Activated CD8-positive, alpha-beta T cell treated with anti-CD3 and anti-CD28 coated beads, Interleukin-2, amount 10 ng/mL, durations not matched to agents 7 days and 5 days (primary cell): ENCODE measurements around the gene BLOC1S4. TPM values are rescaled to one million over a fixed set of nuclear protein-coding genes. Genes with fewer than 3 reads are reported as not detected.

Experiments used
- ATAC-seq: fragments of 150-1000 bp; cut with Tn5 transposase; one replicate; pipeline ENCODE4 v1.10.0; 2021; ENCODE audit warnings: moderate library complexity
- CTCF ChIA-PET: fragments of 350-600 bp; sonication (Branson Sonifier 250); formaldehyde crosslinking; loops from one replicate; lab custom pipeline; 2021; ENCODE audit warnings: antibody characterized with exemption; lab: Charles Lee
- POLR2A ChIA-PET: fragments of 350-600 bp; sonication (Branson Sonifier 250); formaldehyde crosslinking; loops from one replicate; lab custom pipeline; 2021; ENCODE audit warnings: antibody characterized with exemption; lab: Charles Lee
- DNase-seq: peaks from one replicate; pipeline ENCODE4 v3.0.0-alpha.2; 2020
- H3K27ac Mint-ChIP-seq: one replicate; pipeline ENCODE4 v1.8.0; 2021; ENCODE audit warnings: mild to moderate bottlenecking, mixed read lengths
- H3K27me3 Mint-ChIP-seq: one replicate; pipeline ENCODE4 v1.8.0; 2021; ENCODE audit warnings: low read depth, mixed read lengths
- H3K36me3 Mint-ChIP-seq: one replicate; pipeline ENCODE4 v1.8.0; 2021; ENCODE audit warnings: low read depth, mixed read lengths
- H3K4me1 Mint-ChIP-seq: one replicate; pipeline ENCODE4 v1.8.0; 2021; ENCODE audit warnings: low read depth, mixed read lengths
- H3K4me3 Mint-ChIP-seq: one replicate; pipeline ENCODE4 v1.8.0; 2021; ENCODE audit warnings: mild to moderate bottlenecking, mixed read lengths
- H3K9me3 Mint-ChIP-seq: one replicate; pipeline ENCODE4 v1.8.0; 2022; ENCODE audit warnings: mixed read lengths; ENCODE audit not compliant: insufficient read depth
- total RNA-seq, 2 experiments: library from RNA; stranded (reverse); gene quantifications; one replicate each; pipeline ENCODE4 v1.2.3, GENCODE V29; 2021

The BLOC1S4 gene
- total RNA-seq, 2 experiments from 2014 or later, result 19.6 to 21.5 TPM

- CTCF ChIA-PET, result interaction anchor here (1.2 to 7.1 kb wide), 3 partner anchors 9 to 17 kb away, joined by 5 to 94 read pairs (median 7); no protein-coding TSS in a partner anchor
- POLR2A ChIA-PET, result interaction anchor here (4.8 kb wide), 2 partner anchors 15 to 17 kb away, joined by 37 to 65 read pairs; partner anchors contain the start of gene MRFAP1L1
Measured at GRCh38 chr4:6692806-6693205, 23.2 kb upstream of the BLOC1S4 start.

GRCh38 chr4:6693231-6694176 is 22.5 kb upstream of the BLOC1S4 start, which contains the start of gene S100P:
S100P (plus strand) TSS chr4:6693878; CDS start chr4:6693933, 55 bp downstream.
- H3K9me3 Mint-ChIP-seq, result no peaks in the 10 kb centered on the region
- H3K36me3 Mint-ChIP-seq, result peaks cover 19% of the 10 kb centered on the region
- ATAC-seq, result no peak
- ChIA-PET POLR2A (interaction anchor here (0.7 to 4.8 kb wide), 4 partner anchors 10 to 206 kb away, joined by 3 to 65 read pairs (median 20); partner anchors contain the start of gene MRFAP1L1), CTCF (interaction anchor here (0.8 to 7.1 kb wide), 7 partner anchors 8 to 27 kb away, joined by 3 to 94 read pairs (median 10); partner anchors contain the start of gene MRFAP1L1)
- peaks cover 89% of the 10 kb centered on the region for H3K4me1 Mint-ChIP-seq
- H3K27ac Mint-ChIP-seq, result peak within 1 kb of the TSS; percentile 97
- H3K4me3 Mint-ChIP-seq, result peak within 1 kb of the TSS; percentile 73
- no peaks in the 10 kb centered on the region for H3K27me3 Mint-ChIP-seq
- no peak for DNase-seq

More at GRCh38 chr4:6692806-6693205, 23.2 kb upstream of the BLOC1S4 start:
- Mint-ChIP-seq H3K9me3 (no peaks in the 10 kb centered on the region), H3K4me3 (no peak overlapping the region), H3K36me3 (peaks cover 24% of the 10 kb centered on the region), H3K27me3 (no peaks in the 10 kb centered on the region), H3K27ac (peak overlapping the region; percentile 84), H3K4me1 (peaks cover 90% of the 10 kb centered on the region)
- ATAC-seq (no peak), DNase-seq (no peak)

GRCh38 chr4:6694177-6694901 is 21.6 kb upstream of the BLOC1S4 start:
- peak; percentile 49 for DNase-seq

GRCh38 chr4:6695660-6696610 is 20.0 kb upstream of the BLOC1S4 start:
- Mint-ChIP-seq H3K27ac (peak overlapping the region; percentile 96), H3K4me3 (peak overlapping the region; percentile 73), H3K36me3 (peaks cover 22% of the 10 kb centered on the region), H3K9me3 (no peaks in the 10 kb centered on the region), H3K27me3 (no peaks in the 10 kb centered on the region), H3K4me1 (peaks cover 88% of the 10 kb centered on the region)
- CTCF ChIA-PET, result interaction anchor here (0.6 to 4.7 kb wide), 13 partner anchors 9 to 178 kb away, joined by 3 to 82 read pairs (median 4); partner anchors contain the start of genes BLOC1S4, MAN2B2 and MRFAP1L1
- DNase-seq, result peak; percentile 72
- POLR2A ChIA-PET, result interaction anchor here (0.6 to 4.8 kb wide), 9 partner anchors 12 to 97 kb away, joined by 3 to 65 read pairs (median 7); partner anchors contain the start of genes BLOC1S4, MRFAP1 and MRFAP1L1
- peak; percentile 77 for ATAC-seq

More at GRCh38 chr4:6694177-6694901, 21.6 kb upstream of the BLOC1S4 start:
- peaks cover 89% of the 10 kb centered on the region for H3K4me1 Mint-ChIP-seq
- peak; percentile 24 for ATAC-seq
- H3K27me3 Mint-ChIP-seq, result no peaks in the 10 kb centered on the region
- peak overlapping the region; percentile 73 for H3K4me3 Mint-ChIP-seq
- no peaks in the 10 kb centered on the region for H3K9me3 Mint-ChIP-seq
- H3K27ac Mint-ChIP-seq, result peak overlapping the region; percentile 97
- ChIA-PET POLR2A (interaction anchor here (0.7 to 4.8 kb wide), 4 partner anchors 11 to 205 kb away, joined by 3 to 65 read pairs (median 20); partner anchors contain the start of gene MRFAP1L1), CTCF (interaction anchor here (0.6 to 4.7 kb wide), 9 partner anchors 11 to 224 kb away, joined by 3 to 82 read pairs (median 3); partner anchors contain the start of gene MRFAP1L1)
- H3K36me3 Mint-ChIP-seq, result peaks cover 16% of the 10 kb centered on the region

- no peaks in the 10 kb centered on the region for H3K9me3 Mint-ChIP-seq
- peaks cover 85% of the 10 kb centered on the region for H3K4me1 Mint-ChIP-seq
- H3K36me3 Mint-ChIP-seq, result peaks cover 26% of the 10 kb centered on the region
- H3K27ac Mint-ChIP-seq, result peak overlapping the region; percentile 96
- ATAC-seq (peak; percentile 45), DNase-seq (no peak)
- H3K27me3 Mint-ChIP-seq, result no peaks in the 10 kb centered on the region
- CTCF ChIA-PET, result interaction anchor here (0.6 to 4.7 kb wide), 10 partner anchors 9 to 177 kb away, joined by 3 to 82 read pairs (median 4); partner anchors contain the start of genes BLOC1S4, MAN2B2 and MRFAP1L1
- POLR2A ChIA-PET, result interaction anchor here (0.6 to 4.8 kb wide), 9 partner anchors 11 to 97 kb away, joined by 3 to 65 read pairs (median 7); partner anchors contain the start of genes BLOC1S4, MRFAP1 and MRFAP1L1
- peak overlapping the region; percentile 34 for H3K4me3 Mint-ChIP-seq
Measured at GRCh38 chr4:6696611-6697010, 19.4 kb upstream of the BLOC1S4 start.

- ATAC-seq (no peak), DNase-seq (no peak)
- Mint-ChIP-seq H3K9me3 (no peaks in the 10 kb centered on the region), H3K27me3 (no peaks in the 10 kb centered on the region), H3K4me3 (no peak overlapping the region), H3K4me1 (peaks cover 84% of the 10 kb centered on the region), H3K36me3 (peaks cover 31% of the 10 kb centered on the region), H3K27ac (peak overlapping the region; percentile 96)
- ChIA-PET POLR2A (interaction anchor here (1.1 to 4.8 kb wide), 5 partner anchors 11 to 56 kb away, joined by 3 to 65 read pairs (median 13); partner anchors contain the start of genes BLOC1S4, MRFAP1 and MRFAP1L1), CTCF (interaction anchor here (0.6 to 4.7 kb wide), 6 partner anchors 11 to 177 kb away, joined by 3 to 82 read pairs (median 7); partner anchors contain the start of genes MAN2B2 and MRFAP1L1)
Measured at GRCh38 chr4:6697131-6697530, 18.8 kb upstream of the BLOC1S4 start.

GRCh38 chr4:6699388-6699787 is 16.6 kb upstream of the BLOC1S4 start:
- ATAC-seq (no peak), DNase-seq (no peak)
- POLR2A ChIA-PET, result interaction anchor here (0.9 to 4.0 kb wide), 2 partner anchors 10 to 58 kb away, joined by 3 to 13 read pairs; no protein-coding TSS in a partner anchor
- peak overlapping the region; percentile 16 for H3K4me3 Mint-ChIP-seq
- CTCF ChIA-PET, result interaction anchor here (0.8 to 22.2 kb wide), 7 partner anchors 9 to 174 kb away, joined by 3 to 354 read pairs (median 6); partner anchors contain the start of genes BLOC1S4 and MRFAP1L1
- H3K4me1 Mint-ChIP-seq, result peaks cover 74% of the 10 kb centered on the region
- peaks cover 54% of the 10 kb centered on the region for H3K36me3 Mint-ChIP-seq
- H3K9me3 Mint-ChIP-seq, result peaks cover 3% of the 10 kb centered on the region
- H3K27ac Mint-ChIP-seq, result peak overlapping the region; percentile 78
- no peaks in the 10 kb centered on the region for H3K27me3 Mint-ChIP-seq

GRCh38 chr4:6699903-6700302 is 16.1 kb upstream of the BLOC1S4 start:
- DNase-seq (no peak), ATAC-seq (no peak)
- Mint-ChIP-seq H3K4me1 (peaks cover 74% of the 10 kb centered on the region), H3K9me3 (peaks cover 3% of the 10 kb centered on the region), H3K27me3 (no peaks in the 10 kb centered on the region), H3K36me3 (peaks cover 59% of the 10 kb centered on the region), H3K4me3 (no peak overlapping the region), H3K27ac (peak overlapping the region; percentile 78)
- ChIA-PET CTCF (interaction anchor here (0.7 to 22.2 kb wide), 7 partner anchors 9 to 174 kb away, joined by 3 to 354 read pairs (median 6); partner anchors contain the start of gene MRFAP1L1), POLR2A (interaction anchor here (4.0 kb wide), 1 partner anchor 10 kb away, joined by 13 read pairs; no protein-coding TSS in a partner anchor)

GRCh38 chr4:6701371-6701770 is 14.6 kb upstream of the BLOC1S4 start:
- Mint-ChIP-seq H3K9me3 (peaks cover 3% of the 10 kb centered on the region), H3K4me3 (no peak overlapping the region), H3K27me3 (no peaks in the 10 kb centered on the region), H3K36me3 (peaks cover 70% of the 10 kb centered on the region), H3K4me1 (peaks cover 73% of the 10 kb centered on the region), H3K27ac (no peak overlapping the region)
- ChIA-PET POLR2A (interaction anchor here (0.6 to 4.0 kb wide), 5 partner anchors 11 to 82 kb away, joined by 3 to 13 read pairs (median 4); partner anchors contain the start of gene MRFAP1), CTCF (interaction anchor here (0.8 to 22.2 kb wide), 10 partner anchors 8 to 367 kb away, joined by 4 to 354 read pairs (median 7); partner anchors contain the start of genes MRFAP1 and MRFAP1L1)
- ATAC-seq, result no peak
- DNase-seq, result peak; percentile 54
